Head of caudate nucleus (tissue), 42 donors: ENCODE results near the gene TCAP.

Experiments
- DNase-seq, 42 donors: peaks; one replicate each; pipeline versions ENCODE4 v3.0.0 to v3.0.0-alpha.2; 2020 to 2021; ENCODE audit warnings: mixed read lengths in 7 of 42
- intact Hi-C: fragments of 100-400 bp; cut with DNase I; formaldehyde crosslinking; loops from one replicate; pipeline ENCODE4 v1.15.0; 2022

TCAP gene, protein sequence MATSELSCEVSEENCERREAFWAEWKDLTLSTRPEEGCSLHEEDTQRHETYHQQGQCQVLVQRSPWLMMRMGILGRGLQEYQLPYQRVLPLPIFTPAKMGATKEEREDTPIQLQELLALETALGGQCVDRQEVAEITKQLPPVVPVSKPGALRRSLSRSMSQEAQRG

DNA sequence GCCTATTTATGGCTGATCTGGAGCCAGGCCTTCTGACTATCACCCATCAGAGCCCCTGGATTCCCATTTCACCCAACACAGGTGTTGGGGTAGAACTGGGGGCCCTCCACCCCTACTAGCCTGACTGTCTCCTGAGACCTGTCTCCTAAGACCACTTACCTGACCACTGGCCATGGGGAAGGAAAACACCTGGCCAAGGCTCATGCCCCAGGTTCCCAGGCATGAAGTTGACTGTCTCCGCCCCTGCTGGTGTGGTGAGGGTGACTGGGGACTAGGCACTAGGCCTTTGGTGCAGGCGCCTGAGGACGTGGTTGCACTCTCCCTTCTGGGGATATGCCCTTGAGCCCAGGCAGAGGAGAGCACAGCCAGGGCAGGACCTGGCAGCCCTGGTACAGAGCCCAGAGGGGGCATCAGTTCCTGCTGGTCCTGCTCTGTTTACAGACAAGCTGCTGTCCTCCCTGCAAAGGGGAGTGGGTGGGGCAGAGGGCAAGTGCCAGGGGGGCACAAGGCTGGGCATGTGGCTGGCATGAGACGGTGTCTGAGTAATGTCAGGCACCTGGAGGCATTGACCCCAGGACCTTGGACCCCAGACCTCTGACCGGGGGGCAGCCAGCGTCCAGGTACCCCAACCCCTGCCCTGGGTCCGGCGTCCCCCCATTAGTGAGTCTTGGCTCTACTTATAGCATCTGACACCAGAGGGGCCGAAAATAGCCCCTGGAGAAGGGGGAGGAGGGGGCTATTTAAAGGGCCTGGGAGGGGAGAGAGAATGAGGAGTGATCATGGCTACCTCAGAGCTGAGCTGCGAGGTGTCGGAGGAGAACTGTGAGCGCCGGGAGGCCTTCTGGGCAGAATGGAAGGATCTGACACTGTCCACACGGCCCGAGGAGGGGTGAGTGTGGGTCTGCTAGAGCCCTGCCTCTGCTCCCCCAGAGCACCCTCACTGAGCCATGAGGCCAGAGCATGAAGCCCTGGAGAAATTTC lies at the start of gene TCAP:
TSS of gene TCAP (plus strand) at position 769 of the 981 bp plus-strand sequence. CDS start at position 780, 11 bp downstream.
- intact Hi-C loops: loop anchor here (5.0 kb wide), 1 partner anchor 33 kb away; no protein-coding TSS in a partner anchor
- DNase-seq: no peak

DNA sequence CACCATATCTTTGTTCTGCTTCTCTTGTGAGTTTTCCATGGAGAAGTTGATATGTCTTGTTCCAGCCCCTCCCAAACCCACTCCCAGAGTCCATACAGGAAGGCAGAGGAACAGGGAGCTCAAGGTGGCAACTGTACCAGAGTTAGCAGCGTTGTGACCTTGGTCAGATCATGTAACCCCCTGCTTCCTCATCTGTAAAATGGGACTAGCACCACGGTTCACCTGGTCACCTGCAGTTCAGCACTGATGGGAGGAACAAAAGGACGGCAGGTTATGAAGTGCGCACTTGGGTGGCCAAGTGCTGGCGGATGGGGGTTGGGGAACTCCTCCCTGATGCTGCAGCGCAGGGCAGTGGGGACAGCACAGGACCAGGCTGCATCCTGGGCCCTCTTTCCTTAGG lies 49.7 kb upstream of the TCAP start:
- DNase-seq: no peak
- intact Hi-C loops: no loop called here

DNA sequence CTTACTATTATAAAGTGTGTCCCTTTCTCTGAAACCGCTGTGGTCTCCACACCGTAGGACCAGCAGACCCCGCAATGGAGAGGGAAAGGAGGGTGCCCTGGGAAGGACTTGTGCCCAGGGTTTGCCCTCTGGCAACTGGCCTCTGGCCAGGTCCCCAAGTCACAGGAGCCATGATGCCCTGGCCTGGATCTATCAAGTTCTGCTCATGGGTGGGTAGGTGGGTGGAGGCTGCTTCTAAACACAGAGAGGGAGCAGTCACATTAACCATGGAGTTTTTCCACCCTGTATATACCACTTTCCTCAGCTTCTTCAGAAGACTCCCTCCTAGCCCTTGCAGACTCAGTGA lies 48.1 kb upstream of the TCAP start:
- intact Hi-C loops: no loop called here

GRCh38 chr17:39617446-39618245 lies 47.5 kb upstream of the TCAP start:
- DNase-seq: peak in 41 of 42 donors; percentile 51 to 84 (median 70)
- intact Hi-C loops: no loop called here

More for the DNA sequence above, 48.1 kb upstream of the TCAP start:
- DNase-seq: no peak

- intact Hi-C loops: no loop called here
- no peak for DNase-seq
Observed at GRCh38 chr17:39618246-39618913, 46.8 kb upstream of the TCAP start.

GRCh38 chr17:39618956-39619785 lies 46.0 kb upstream of the TCAP start:
- no peak for DNase-seq
- intact Hi-C loops: no loop called here

GRCh38 chr17:39619786-39620101 lies 45.4 kb upstream of the TCAP start:
- intact Hi-C loops: loop anchor here (2.0 to 5.0 kb wide), 2 partner anchors 53 to 133 kb away; no protein-coding TSS in a partner anchor

DNA sequence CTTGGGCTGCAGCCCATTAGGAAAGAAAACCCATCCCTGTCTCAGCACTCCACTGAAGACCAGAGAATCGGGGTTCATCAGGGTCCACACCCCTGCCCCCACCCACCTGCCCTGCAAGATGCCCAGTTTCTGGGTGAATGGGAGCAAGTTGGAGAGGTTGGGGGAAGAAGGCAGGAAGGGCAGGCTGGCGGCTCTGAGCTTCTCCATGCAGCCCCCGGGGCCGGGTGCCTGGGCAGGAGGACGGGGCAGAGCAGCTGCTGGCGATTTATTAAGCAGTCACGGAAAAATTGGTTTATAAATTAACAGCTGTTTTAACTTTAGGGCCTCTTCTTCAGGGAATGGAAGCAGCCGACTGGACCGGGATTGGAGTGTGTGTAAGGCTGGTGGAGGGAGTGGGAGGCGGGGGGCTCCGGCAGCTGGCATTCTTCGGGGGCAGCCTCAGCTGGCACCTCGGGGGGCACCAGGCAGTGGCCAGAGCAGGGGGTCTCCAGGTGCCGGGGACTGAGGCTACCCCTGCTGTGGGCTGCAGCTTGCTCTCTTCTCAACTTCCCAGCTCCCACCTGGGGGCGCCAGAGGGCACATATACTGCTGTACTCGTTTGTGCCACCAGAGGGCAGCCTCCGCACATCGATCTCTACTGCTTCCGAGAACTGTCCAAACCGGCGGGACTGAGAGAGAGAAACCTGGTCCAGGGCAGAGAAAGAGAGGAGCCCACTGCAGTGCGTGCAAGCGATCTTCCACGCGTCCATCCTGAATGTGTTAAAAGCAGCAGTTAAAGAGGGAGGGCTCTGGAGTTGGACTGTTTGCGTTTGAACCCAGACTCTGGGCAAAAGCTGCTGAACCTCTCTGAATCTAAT lies 43.4 kb upstream of the TCAP start:
- DNase-seq: peak; percentile 80 to 97 (median 91)
- intact Hi-C loops: loop anchor here (2.0 to 5.0 kb wide), 2 partner anchors 51 to 131 kb away; no protein-coding TSS in a partner anchor

More at GRCh38 chr17:39619786-39620101, 45.4 kb upstream of the TCAP start:
- DNase-seq: no peak

- DNase-seq: no peak
- intact Hi-C loops: loop anchor here (5.0 kb wide), 1 partner anchor 50 kb away; no protein-coding TSS in a partner anchor
Observed at GRCh38 chr17:39622380-39623006, 42.7 kb upstream of the TCAP start.

DNA sequence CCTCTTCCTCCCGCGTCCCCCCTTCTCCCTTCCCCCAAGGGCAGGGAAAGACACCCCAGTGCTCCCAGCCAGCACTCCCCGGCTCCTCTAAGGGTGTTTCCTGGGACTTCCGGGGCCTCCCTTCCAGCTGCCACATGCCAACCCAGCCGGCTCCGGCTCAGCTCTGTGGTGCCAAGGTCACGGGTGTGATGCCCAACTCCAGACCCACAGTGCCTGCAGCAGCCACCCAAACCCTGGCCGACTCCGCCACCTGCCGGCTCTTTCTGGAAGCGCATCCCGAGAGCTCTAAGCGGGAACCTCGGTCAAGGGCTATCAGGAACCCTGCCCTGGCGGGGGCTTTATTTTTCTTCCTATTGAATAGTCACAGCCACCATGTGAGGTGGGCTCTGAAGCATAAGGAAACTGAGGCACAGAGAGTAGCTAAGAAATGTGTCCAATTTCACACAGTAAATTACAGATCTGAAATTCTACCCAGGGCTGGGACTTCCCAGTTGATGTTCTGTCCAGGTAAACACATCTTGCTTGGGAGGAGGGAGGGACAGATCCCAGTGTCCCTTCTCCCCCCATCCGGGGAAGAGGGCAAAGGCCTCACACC lies 41.7 kb upstream of the TCAP start:
- intact Hi-C loops: loop anchor here (5.0 kb wide), 1 partner anchor 49 kb away; no protein-coding TSS in a partner anchor
- peak; percentile 73 to 96 (median 92) for DNase-seq

GRCh38 chr17:39624313-39624712 lies 40.8 kb upstream of the TCAP start:
- peak in 23 of 42 donors; percentile 35 to 83 (median 62) for DNase-seq
- intact Hi-C loops: loop anchor here (5.0 kb wide), 1 partner anchor 48 kb away; no protein-coding TSS in a partner anchor

DNA sequence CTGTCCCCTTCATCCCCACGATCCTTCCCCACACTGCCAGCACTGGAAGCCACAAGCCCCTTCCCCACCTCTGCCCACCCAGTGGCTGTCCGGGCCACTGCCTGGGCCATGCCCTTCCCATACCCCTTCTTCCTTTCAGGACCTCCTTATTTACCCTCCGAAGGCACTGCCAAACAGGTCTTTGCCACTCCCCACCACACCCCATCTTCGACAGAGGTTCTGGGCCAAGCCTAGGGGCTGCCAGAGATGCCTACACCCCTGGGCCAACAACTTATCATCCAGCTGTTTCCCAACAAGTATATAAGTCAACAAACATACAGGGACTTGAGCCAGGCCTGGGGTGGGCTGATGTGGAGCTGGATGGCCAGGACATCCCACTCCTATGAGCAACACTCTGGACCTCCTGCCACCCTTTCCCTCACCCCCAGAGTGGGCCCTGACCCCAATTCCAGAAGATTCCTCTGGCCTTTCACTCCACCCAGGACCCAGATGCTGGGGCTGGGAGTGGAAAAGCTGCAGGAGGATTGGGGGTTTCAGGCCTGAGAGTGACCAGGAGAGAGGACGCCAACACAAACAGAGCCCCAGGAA lies 39.9 kb upstream of the TCAP start:
- intact Hi-C loops: no loop called here
- DNase-seq: no peak

DNA sequence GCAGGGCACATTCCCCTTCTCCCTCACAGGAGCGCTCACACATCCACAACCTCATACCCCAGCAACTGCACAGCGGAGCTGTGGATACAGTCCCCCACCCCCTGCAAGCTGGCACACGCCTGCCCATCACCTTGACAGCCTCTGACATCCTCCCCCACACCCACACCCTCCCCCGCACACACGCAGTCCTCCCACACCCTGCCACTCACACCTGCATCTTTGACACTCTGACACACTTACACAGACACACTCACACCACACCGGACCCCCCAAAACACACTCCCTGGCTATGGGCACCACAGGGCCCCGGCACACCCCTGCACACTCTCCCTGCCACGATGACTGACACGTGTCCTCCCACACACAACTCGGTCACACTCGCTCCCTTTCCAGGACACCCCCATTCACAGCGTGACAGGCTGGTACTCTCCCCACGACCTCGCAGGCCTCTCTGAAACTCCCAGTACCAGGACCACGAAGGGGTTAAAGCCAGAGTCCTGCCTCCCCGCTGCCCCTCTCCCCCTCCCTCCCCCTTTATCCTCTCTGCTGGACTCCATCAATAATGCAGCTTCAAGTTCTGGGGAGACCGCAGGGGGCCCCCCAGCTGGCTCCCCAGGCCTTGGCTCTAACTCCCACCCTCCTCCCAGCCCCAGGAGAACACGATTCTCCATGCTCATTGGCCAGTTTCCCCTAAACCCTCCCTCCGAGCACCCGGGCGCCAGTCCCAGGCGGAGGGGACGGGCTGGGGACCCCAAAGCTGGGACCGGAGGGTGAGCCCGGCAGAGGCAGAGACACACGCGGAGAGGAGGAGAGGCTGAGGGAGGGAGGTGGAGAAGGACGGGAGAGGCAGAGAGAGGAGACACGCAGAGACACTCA lies 38.7 kb upstream of the TCAP start, which contains the start of gene PPP1R1B:
TSS of gene PPP1R1B (plus strand) at position 782 of the 876 bp plus-strand sequence. CDS start 441 bp downstream, outside the sequence.
- intact Hi-C loops: no loop called here
- peak; percentile 36 to 91 (median 78) for DNase-seq

DNA sequence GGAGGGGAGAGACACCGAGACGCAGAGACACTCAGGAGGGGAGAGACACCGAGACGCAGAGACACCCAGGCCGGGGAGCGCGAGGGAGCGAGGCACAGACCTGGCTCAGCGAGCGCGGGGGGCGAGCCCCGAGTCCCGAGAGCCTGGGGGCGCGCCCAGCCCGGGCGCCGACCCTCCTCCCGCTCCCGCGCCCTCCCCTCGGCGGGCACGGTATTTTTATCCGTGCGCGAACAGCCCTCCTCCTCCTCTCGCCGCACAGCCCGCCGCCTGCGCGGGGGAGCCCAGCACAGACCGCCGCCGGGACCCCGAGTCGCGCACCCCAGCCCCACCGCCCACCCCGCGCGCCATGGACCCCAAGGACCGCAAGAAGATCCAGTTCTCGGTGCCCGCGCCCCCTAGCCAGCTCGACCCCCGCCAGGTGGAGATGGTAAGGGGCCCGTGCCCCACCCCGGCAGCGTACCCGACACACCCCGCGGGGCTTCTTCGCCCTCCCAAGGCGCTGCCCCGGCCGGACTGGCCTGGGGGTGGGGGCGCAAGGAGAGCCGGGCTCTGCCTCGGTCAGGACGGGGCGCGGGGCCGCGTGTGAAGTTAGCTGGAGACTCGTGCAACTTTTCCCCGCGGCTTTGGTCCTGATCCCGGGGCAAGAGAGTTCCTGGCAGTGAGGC lies 38.0 kb upstream of the TCAP start:
- DNase-seq: no peak
- intact Hi-C loops: no loop called here
